CD4-positive, alpha-beta T cell treated with Interleukin-10 for 1 hour (primary cell): ENCODE results near the gene ZFP91.
"Not testable (repeated sequence)": the region's sequence is repeated elsewhere in the genome, so short reads cannot be mapped to it uniquely, and the experiment has no call there.

Source experiments
- DNase-seq: peaks from one replicate; pipeline ENCODE4 v3.0.0-alpha.2; 2020

The ZFP91 gene, protein sequence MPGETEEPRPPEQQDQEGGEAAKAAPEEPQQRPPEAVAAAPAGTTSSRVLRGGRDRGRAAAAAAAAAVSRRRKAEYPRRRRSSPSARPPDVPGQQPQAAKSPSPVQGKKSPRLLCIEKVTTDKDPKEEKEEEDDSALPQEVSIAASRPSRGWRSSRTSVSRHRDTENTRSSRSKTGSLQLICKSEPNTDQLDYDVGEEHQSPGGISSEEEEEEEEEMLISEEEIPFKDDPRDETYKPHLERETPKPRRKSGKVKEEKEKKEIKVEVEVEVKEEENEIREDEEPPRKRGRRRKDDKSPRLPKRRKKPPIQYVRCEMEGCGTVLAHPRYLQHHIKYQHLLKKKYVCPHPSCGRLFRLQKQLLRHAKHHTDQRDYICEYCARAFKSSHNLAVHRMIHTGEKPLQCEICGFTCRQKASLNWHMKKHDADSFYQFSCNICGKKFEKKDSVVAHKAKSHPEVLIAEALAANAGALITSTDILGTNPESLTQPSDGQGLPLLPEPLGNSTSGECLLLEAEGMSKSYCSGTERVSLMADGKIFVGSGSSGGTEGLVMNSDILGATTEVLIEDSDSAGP

GRCh38 chr11:58578635-58579191, at the start of gene ZFP91:
Gene ZFP91, plus strand, starts transcription at chr11:58579063. Its CDS starts 219 bp downstream, at chr11:58579282.
- DNase-seq = peak; percentile 98

GRCh38 chr11:58530236-58530635, 48.6 kb upstream of the ZFP91 start:
- DNase-seq = peak; percentile 47

DNA sequence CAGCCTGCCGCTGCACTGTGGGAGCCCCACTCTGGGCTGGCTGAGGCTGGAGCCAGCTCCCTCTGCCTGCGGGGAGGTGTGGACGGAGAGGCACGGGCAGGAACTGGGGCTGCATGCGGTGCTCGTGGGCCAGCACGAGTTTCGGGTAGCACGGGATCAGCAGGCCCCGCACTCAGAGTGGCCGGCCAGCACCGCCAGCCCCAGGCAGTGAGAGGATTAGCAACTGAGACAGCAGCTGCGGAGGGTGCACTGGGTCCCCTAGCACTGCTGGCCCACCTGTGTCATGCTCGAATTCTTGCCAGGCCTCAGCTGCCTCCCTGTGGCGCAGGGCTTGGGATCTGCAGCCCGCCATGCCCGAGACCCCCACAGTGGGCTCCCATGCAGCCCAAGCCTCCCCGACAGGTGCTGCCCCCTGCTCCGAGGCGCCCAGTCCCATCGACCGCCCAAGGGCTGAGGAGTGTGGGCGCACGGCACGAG, 47.0 kb upstream of the ZFP91 start:
- no peak for DNase-seq

GRCh38 chr11:58546841-58547240, 32.0 kb upstream of the ZFP91 start:
- no peak for DNase-seq

- DNase-seq = no peak
Measured at GRCh38 chr11:58549644-58550043, 29.2 kb upstream of the ZFP91 start.

- DNase-seq = no peak
Measured at GRCh38 chr11:58560842-58561241, 18.0 kb upstream of the ZFP91 start.

DNA sequence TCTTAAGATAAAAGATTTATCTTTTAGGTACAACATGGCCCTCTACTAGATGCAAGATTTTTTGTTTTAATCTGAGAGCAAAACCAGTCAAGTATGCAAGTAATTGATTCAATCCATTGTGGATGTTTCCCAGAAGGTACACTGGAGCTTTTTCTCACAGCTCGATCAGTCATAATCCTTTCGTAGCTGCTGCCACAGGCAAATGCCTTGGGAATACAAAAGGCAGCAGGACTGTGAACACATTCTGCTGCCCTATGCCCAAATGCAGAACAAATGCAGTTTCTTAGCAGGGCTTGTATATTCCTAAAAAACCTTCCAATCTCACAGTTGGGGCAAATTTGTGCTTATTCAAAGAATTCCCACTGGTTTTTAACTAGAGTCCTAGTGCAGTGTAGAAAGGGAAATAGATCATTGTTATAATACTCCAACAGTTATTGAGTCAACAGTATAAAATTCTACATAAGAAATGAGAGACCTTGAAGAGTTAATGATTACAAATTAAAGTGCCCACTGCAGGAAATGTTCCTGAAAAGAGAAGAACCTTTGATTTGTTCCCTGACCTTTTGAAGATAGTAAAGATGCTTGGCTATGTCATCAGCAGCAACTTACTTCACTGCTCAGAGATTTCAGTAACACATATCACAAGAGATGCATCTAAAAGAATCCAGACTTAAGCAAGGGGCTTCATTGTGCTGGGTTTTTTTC, 17.3 kb upstream of the ZFP91 start:
- DNase-seq = no peak

GRCh38 chr11:58562375-58562800, 16.5 kb upstream of the ZFP91 start:
- peak; percentile 35 for DNase-seq

DNA sequence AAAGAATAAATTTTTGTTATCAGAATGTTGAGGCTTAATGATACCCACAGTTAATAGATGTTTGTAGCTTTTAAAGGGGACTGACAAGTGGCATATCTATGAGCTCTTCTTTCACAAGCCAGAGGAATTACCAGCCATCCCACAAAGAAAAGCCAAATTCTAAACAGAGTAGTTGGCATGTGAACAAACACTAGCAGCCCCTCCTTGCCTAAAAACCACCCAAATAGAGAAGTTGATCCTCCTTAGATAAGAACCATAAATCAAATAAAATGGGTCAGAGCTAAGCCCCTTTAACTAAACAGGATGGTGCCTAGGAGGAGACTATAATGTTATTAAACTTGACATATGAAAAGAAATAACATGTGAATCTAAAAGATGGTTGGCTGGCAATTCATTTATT, 14.6 kb upstream of the ZFP91 start:
- no peak for DNase-seq

DNA sequence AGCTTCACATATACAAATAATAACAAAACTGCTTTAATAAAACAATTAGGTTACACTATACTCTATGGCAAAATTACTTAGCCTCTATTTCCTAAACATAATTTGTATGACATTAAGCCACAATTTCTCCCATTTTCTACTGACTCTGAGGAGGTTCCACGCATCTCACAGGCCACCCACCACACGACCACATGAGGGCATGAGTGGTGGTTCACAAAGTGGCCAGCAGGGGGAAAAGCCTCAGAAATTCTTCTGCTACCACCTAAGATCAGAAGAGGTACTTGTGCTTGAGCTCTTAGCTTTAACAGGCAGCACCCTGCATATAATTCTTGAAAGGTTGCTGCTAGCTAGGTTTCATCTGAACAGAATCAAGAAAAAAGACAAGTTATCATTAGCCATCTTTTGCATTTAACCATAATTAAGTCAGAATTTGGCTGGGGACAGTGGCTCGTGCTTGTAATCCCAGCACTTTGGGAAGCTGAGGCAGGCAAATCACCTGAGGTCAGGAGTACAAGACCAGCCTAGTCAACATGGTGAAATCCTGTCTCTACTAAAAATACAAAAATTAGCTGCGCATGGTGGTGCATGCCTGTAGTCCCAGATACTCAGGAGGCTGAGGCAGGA, 10.9 kb upstream of the ZFP91 start:
- peak; percentile 85 for DNase-seq

DNA sequence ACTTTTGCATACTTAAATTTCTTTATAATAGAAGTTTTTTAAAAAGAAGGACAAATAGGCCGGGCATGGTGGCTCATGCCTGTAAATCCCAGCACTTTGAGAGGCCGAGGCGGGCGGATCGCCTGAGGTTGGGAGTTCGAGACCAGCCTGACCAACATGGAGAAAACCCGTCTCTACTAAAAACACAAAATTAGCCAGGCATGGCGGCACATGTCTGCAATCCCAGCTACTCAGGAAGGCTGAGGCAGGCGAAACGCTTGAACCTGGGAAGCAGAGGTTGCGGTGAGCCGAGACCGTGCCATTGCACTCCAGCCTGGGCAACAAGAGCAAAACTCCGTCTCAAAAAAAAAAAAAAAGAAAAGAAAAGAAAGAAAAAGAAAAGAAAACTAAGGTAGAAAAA, 6.0 kb upstream of the ZFP91 start:
- not testable (repeated sequence) for DNase-seq

GRCh38 chr11:58573451-58574104, 5.3 kb upstream of the ZFP91 start:
- DNase-seq = peak; percentile 60

DNA sequence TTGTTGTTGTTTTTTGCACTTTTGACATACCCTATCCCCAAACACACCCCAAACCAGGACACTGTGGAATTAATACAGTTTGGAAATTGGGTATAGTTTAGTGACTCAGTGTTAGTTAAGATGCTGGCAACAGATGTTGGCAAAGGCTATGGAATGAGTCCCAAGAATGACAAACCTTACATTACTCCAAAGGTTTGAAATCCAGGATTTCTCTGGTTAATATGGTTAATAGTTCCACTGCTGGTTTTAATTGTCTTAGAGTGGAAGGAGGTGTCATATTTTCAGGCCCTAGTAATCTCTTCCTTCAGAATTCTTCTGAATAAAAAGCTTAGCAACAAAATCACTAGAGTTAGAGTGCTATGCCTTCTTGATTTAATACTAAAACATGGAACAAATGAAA, 4.0 kb upstream of the ZFP91 start:
- DNase-seq = no peak

DNA sequence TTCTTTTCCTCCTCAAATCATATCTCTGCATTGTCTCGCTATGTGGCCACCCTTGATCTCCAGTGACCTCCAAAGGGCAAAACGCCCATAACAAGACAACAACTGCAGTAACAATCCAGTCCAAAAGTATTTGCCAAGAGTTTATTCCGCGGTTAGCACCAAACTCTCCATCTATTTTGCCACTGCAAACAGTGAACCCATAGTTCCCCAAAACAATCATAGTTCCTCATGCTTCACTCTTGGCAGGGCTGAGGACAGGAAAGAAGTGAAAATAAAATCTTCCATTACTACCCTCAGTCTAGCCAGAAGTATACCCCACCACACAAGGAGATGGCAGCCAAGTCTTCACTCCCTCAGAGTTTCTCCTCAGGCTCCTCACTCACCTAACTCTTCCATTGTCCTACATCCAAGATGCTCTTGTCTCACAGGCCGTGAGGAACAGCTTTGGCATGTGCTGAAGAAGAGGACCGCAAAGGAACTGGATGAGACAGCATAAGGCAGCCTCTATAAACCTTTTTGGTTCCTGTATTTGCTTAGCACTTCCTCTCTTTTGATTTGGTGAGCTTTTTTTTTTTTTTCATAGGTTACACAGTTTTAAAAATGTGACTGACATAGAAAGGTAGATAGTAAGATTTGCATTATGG, 3.4 kb upstream of the ZFP91 start, which contains the start of gene LPXN:
Gene LPXN (minus strand): TSS at position 480 of the 644 bp plus-strand sequence. CDS start 84 bp downstream, at position 396.
- peak; percentile 73 for DNase-seq

- peak; percentile 32 for DNase-seq
Measured at GRCh38 chr11:58576887-58577471, 1.9 kb upstream of the ZFP91 start.

- DNase-seq = peak; percentile 87
Measured at GRCh38 chr11:58577555-58578135, 1.2 kb upstream of the ZFP91 start.

DNA sequence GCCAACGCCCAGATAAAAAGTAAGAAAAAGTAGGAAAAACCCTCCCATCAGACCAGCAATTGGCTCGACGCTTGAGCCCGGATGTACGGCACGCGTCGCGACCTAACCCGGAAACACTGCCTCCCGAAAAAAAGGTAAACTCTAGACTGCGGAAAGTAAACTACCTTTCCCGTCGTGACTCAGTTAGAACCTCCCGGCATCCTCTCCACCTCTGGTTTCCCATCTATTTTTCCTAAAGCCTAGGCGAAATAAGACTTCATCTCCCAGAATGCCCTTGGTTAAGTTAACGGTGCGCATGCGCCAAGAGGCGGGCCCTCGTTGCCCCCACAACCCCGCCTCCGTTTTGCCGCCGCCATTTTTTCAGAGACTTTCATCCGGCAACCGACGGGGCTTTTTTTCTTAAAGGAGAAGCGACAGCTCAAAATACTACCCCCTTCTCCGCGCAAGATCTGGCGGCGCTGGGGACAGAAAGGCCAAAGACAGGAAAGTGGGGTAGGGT, 678 bp upstream of the ZFP91 start:
- DNase-seq = peak; percentile 97

DNA sequence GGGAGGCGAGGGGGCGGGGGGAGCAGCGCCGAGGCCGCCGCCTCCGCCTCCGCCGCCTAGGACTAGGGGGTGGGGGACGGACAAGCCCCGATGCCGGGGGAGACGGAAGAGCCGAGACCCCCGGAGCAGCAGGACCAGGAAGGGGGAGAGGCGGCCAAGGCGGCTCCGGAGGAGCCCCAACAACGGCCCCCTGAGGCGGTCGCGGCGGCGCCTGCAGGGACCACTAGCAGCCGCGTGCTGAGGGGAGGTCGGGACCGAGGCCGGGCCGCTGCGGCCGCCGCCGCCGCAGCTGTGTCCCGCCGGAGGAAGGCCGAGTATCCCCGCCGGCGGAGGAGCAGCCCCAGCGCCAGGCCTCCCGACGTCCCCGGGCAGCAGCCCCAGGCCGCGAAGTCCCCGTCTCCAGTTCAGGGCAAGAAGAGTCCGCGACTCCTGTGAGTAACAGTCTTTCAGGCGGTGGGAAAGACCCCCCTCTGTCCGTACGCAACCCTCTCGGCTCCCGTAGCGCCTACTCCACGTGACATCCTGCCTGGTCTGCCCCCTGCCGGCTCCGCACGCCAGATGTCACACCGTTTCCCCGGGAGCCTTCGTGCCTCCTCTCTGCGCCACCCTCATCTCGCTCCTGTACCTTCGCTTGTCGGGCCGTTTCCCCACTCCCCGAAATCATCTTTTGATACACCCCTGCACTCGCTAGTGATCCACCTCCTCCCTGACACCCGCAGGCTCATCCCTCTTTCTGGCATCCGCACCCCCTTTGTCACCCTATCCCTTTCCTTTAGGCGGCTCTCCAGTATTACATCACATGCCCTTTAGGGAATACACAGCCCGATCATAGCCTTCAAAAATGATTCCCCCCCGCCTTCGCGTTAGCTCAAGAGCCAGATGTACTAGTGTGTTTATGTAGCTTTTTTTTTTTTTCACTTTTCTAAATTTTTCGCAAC, 598 bp downstream of the ZFP91 start:
- DNase-seq = peak; percentile 93

DNA sequence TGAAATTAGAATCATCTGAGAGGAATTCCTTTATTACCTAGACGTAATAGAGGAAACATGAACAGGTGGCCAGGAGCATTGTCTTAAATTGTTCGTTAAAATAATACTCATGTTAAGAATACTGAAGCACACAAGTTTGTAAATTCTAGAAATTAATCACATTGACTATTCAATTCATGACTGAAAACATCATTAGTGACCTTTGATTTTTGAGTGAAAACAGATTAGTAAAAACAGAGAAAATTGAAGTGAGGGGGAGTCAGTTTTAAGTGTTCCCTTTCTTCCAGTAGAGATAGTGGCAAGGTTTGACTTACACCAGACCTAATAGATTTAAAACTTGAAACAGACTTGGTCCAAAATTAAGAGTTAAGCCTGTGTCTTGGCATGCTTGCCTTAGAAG, 1.4 kb downstream of the ZFP91 start:
- DNase-seq = no peak

GRCh38 chr11:58582437-58582836, 3.6 kb downstream of the ZFP91 start:
- no peak for DNase-seq
